Stimulated activated CD8-positive, alpha-beta memory T cell treated with anti-CD3 and anti-CD28 coated beads, Interleukin-15, amount 100 ng/mL, for 24 hours (primary cell): ENCODE data around the gene CAMTA1.
A peak's percentile ranks its signal among the peaks of the same experiment; 100 is the strongest.
"Not testable (repeated sequence)": the region's sequence is repeated elsewhere in the genome, so short reads cannot be mapped to it uniquely, and the experiment has no call there.

ENCODE experiments used
- DNase-seq: peaks from one replicate; pipeline ENCODE4 v3.0.0-alpha.2; 2020; ENCODE audit warnings: low read depth

The CAMTA1 gene

DNA sequence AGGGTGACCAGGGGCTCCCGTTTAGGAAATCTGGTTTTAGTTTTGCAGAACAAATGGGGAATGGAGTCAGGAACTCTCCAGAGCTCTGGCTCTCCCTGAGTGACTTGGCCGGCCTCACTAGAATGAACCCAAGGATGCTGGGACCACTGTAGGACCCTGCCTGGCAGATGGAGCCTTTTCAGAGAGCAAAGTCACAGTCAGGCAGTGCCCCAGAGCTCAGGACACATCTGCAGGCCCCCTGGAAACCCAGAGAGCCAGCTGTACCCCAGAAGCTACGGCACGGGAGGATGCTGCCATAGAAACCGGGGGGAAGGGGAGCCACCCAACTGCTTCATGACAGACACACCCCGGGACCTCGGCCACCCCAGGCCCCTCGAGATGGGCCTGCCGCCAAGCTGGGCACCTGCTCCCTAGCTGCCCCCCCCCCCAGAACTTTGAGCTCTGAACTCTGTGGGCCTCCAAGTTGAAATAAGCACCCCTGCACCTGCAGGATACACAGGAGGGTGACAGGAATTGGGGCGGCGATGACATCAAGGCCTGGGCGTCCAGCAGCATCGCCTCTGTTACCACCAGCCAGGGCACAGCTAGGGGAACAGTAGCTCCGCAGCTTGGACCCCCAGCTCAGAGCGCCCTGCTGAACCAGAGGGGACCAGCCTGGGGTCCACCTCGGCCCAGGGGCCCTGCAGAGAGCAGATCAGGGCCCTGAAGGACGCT lies 894.1 kb downstream of the CAMTA1 start:
- no peak for DNase-seq

DNA sequence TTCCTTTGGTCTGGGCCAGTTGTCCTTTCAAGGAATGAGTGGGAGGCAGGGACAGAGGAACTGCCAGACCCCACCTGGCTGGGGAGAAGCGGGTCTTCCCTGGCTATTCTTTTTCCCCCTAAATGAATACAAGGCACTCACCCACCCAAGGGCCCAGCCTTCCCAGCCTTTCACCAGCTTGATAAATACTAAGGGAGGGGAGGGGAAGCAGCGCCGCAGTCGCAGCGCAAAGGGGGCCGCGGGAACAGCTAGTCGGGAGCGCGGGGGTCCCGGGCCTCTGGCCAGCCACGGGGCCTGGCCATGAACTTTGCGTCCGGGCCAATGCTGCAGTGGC lies 894.6 kb downstream of the CAMTA1 start:
- no peak for DNase-seq

GRCh38 chr1:7680207-7680954 lies 895.1 kb downstream of the CAMTA1 start:
- DNase-seq, result peak; percentile 20

DNA sequence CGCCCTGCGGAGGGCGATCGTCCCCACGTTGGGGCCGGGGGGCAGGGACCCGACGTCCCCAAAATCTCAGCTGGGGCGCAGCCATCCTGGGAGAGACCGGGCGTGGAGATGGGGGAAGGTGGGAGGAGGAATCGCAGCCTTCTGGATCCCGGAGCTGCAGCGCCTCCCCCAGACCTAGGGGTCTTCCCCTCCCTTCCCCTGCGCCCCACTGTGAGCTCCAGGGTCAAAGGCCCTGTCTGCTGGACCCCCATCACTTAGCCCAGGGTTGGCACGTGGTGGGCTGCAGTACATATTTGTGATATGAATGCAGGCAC lies 895.7 kb downstream of the CAMTA1 start:
- DNase-seq, result no peak

DNA sequence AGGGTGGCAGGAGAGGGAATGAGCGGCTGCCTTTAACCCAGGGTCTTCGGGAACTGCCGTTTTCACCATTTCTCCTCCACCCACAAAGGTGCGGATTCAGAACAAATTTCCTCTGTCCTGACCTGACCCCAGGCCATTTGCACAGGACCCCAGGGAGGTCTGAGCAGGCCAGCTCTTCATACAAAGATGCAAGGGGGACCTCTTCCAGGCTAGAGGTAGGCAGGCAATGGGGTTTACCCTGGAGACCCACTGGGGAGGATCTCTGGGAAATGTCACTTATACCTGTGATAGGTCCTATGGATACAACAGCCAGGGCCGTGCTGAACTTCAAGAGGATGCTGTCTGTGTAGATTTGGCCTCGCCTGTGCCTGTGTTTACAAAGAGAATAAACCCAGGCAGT lies 896.1 kb downstream of the CAMTA1 start:
- no peak for DNase-seq

GRCh38 chr1:7683521-7683920 lies 898.3 kb downstream of the CAMTA1 start:
- no peak for DNase-seq

DNA sequence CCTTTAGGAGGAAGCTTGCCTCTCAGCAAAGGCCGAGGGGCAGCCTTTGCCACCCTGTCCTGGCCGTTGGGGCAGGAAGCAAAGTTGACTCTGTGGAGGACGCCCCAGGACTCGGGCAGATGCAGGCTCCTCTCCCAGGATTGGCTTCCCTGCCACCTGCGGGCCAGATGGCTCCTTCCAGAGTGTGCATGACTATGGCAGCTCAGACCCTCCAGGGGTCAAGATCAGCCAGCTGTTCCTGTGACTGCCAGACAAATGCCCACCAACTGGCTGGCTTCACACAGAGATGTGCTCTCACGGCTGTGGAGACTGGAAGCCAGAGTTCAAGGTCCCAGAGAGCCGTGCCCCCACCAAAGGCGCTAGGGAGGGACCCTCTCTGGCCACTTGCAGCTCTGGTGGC lies 898.9 kb downstream of the CAMTA1 start:
- no peak for DNase-seq

DNA sequence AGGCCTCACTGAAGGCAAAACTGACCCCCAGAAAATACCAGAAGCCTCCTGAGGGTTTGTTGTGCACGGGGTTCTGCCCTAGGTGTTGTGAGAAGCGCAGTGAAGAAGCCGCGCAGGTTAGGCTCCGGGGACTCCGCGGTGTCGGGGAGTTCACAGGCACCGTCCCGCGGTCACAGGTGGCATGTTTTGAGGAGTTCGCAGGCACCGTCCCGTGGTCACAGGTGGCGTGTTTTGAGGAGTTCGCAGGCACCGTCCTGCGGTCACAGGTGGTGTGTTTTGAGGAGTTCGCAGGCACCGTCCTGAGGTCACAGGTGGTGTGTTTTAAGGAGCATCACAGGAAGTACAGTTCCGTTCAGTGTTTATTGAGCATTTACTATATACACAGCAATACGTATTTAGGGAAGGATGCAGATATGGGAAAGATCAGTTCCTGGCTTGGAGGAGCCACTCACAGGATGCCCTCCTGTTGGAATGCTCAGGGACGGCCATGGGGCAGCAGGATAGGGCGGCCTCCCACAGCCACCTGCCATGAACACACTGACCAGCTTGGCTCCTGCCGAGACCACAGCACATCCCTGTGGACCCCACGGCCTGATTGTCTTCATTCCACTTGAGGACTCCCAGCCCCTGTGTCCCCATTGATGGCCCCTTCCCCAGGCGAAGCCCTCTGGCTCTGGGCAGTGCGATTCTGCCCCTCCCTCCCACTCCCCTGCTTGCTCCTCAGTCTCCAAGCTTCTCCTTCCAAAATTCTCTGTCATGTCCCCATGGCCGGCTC lies 899.8 kb downstream of the CAMTA1 start:
- no peak for DNase-seq

DNA sequence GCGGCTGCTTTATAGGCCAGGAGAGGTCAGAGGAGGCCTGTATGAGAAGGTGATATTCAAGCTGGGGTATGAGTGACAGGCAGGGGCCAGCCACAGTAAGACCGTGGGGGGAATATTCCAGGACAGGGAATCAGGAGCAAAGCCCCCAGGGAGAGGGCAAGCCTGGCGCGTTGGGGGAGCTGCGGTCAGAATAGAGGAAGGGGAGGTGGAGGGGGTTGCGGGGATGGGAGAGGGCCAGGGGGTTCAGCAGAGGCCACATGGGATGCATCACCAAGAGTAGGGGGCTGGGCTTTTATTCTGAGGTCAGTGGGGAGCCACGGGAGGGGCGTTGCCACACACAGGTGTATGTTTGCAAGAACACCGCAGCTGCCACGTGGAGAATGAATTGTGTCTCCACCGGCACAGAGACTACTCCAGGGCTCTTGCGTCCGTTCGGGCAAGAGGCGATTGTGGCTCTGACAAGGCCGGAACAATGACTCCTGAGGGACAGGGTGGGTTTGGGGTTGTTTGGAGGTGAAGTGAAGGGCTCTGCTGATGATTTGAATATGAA lies 901.1 kb downstream of the CAMTA1 start:
- no peak for DNase-seq

GRCh38 chr1:7687411-7687810 lies 902.2 kb downstream of the CAMTA1 start:
- no peak for DNase-seq

DNA sequence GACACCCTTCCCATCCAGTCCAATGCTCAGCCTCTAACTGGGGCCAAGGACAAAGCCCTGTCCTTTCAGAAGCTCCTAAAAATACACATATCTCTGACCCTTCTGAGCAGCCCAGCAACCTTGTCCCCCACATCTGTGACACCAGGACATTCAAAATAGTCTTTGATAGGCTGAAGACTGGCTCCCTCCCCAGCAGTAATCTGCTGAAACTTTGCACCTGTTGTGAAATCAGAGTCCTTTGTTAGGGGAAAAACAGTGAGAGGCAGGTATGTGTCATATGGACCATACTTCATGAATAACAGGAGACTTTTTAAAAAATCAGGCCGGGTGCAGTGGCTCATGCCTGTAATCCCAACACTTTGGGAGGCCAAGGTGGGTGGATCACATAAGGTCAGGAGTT lies 903.4 kb downstream of the CAMTA1 start:
- no peak for DNase-seq

DNA sequence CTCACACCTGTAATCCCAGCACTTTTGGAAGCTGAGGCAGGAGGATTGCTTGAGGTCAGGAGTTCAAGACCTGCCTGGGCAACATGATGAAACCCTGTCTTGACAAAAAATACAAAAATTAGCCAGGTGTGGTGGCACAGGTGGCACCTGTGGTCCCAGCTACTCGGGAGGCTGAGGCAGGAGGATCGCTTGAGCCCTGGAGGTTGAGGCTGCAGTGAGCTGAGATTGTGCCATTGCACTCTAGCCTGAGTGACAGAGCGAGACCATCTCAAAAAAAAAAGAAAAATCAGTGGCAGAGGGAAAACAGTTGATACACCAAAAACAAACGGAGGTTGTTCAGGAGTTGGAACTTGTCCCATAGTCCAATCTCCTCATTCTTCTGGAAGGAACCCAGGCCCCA lies 904.1 kb downstream of the CAMTA1 start:
- not testable (repeated sequence) for DNase-seq

GRCh38 chr1:7690076-7690475 lies 904.8 kb downstream of the CAMTA1 start:
- DNase-seq, result no peak

DNA sequence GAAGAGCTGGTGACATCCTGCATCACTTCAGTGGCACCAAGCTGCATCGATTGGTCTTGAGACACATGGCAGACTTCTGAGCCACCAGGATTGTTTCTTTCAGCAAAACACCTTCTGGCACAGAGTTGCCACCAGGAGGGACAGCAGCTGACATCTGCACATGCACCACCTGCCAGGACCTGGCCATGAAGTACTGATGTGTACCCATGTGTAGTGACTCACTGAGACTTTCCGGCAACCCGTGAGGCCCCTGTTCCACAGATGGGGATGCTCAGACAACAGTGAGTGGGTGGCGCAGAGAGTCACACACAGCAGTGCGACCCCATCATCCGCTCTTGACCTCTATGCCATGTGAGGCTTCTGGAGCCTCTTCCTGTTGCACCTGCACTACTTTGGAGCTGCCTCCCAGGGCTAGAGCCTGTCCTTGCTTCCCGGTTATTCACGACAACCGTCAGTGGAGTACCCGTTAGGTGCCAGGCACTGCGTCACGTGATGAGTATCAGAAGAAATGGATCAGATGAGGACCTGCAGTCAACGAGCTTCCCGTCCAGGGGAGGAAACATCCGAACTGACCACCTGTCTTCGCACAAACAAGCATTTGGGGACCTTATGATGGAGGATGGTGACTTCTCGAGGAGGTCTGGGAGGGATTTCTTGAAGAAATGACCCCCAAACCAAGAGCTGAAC lies 905.4 kb downstream of the CAMTA1 start:
- no peak for DNase-seq

DNA sequence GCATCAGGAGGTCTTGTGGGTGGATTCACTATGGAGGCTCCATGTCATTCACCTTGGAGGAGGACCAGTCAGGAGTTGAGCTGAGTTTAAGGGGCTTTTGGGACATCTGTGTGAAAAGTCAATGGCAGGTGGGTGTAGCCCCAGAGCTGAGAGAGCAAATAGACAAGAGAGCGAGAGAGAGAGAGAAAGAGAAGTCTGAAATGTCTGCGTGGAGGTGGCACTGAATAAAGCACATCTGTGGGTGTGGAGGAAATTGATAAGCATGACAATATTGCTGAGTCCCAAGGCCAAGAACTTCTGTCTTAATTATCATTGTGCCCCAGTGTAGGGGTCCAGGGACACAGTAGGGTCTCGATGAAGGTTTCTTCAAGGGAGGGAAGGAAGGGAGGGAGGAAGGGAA lies 906.3 kb downstream of the CAMTA1 start:
- no peak for DNase-seq

DNA sequence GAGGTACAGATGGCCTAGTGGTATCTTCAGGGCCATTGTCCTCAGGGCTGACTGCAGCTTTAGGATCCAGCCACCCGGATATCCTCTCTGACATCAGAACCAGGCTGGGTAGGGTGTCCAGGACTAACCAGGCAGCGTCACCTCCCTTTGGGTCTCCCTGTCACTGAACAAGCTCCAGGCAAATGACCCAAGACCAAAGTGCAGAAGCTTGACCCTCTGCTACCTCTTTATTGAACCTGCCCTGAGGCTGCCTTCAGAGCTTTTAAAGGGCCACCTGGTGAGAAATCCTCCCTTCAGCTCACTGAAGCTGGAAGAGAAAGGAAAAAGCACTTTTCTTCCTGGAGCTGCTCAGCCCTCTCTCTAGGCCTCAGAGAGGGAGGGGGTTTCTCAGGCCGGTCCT lies 906.8 kb downstream of the CAMTA1 start:
- DNase-seq, result no peak

DNA sequence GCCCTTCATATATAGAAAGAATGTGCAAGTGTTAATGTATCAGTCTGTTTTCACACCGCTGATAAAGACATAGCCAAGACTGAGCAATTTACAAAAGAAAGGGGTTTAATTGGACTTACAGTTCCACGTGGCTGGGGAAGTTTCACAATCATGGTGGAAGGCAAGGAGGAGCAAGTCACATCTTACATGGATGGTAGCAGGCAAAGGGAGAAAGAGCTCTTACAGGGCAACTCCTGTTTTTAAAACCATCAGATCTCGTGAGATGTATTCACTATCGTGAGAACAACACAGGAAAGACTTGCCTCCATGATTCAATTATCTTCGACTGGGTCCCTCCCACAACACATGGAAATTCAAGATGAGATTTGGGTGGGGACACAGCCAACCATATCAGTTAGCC lies 907.8 kb downstream of the CAMTA1 start:
- not testable (repeated sequence) for DNase-seq

- DNase-seq, result no peak
Measured at GRCh38 chr1:7693662-7694061, 908.4 kb downstream of the CAMTA1 start.

DNA sequence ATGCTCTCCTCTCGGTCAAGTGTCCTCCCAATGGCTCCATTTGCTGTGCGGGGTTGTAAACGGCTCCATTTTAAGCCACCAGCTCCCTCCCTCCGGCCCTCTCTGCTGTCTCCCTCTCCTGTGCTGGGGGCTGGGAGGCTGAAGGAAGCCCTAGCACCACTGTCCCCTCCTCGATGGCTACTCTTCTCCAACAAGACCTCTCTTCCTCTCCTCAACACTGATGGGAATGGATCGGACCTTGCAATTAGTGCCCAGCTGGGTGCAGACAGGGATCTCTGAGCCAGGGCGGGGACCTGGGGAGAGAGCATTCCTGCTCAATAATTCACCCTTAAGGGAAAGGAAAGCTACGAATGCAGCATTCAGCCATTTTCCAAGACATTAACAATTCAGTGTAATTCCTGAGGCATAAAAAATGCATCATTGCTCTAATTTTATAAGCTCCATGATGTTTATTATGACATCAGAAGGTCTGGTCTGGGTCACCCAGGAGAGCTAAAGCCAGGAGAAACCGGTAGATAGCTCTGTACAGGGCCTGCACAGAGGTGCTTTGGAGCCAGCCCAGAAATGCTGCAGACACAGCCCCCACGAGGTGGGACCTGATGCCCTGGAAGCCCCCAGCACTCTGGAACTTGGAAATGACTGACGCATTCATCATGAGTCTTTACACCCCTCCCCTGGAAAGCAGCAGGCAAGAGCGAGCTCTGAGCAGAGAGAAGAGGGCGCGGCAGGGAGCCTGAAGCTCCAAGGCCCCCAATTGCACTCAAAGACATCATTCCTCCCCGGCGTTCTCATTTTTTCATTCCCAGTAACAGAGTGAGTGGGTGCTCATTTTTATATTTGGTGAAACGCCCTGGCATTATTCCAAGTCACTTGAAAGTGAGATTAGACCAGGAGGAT lies 909.6 kb downstream of the CAMTA1 start:
- no peak for DNase-seq

GRCh38 chr1:7695497-7696117 lies 910.4 kb downstream of the CAMTA1 start:
- no peak for DNase-seq

- no peak for DNase-seq
Measured at GRCh38 chr1:7698641-7699040, 913.4 kb downstream of the CAMTA1 start.
